Neural crest cell (in vitro differentiated cells): ENCODE results near the gene IAH1. TPM values are rescaled to one million over a fixed set of nuclear protein-coding genes. Genes with fewer than 3 reads are reported as not detected.

Experiments used
- DNase-seq: peaks from one replicate; pipeline ENCODE4 v3.0.0; 2021; ENCODE audit warnings: low read depth, mixed read lengths, low spot score
- H3K27ac Mint-ChIP-seq: one replicate; pipeline ENCODE4 v1.8.0; 2021; ENCODE audit warnings: mild to moderate bottlenecking, mixed read lengths; ENCODE audit not compliant: unreplicated experiment
- H3K27me3 Mint-ChIP-seq: 2 replicates; pipeline ENCODE4 v1.8.0; 2021; ENCODE audit warnings: low read depth, mild to moderate bottlenecking, mixed read lengths
- H3K36me3 Mint-ChIP-seq: 2 replicates; pipeline ENCODE4 v1.8.0; 2021; ENCODE audit warnings: low read depth, mild to moderate bottlenecking, mixed read lengths
- H3K4me1 Mint-ChIP-seq: 2 replicates; pipeline ENCODE4 v1.8.0; 2021; ENCODE audit warnings: mixed read lengths
- H3K4me3 Mint-ChIP-seq: one replicate; pipeline ENCODE4 v1.8.0; 2021; ENCODE audit warnings: mild to moderate bottlenecking, mixed read lengths
- H3K9me3 Mint-ChIP-seq: 2 replicates; pipeline ENCODE4 v1.8.0; 2021; ENCODE audit warnings: mixed read lengths
- CTCF ChIP-seq: fragments of 200-600 bp; sonication (generic); conservative IDR thresholded peaks from 2 replicates; pipeline ENCODE4 v1.5.0; 2021; ENCODE audit warnings: antibody characterized with exemption, mild to moderate bottlenecking
- total RNA-seq: library from RNA; stranded (reverse); gene quantifications from 2 replicates; pipeline ENCODE4 v1.2.1, GENCODE V29; 2021

IAH1 gene
- total RNA-seq, 1 donor from 2014 or later: 38.6 TPM

- no peaks in the 10 kb centered on the region for H3K4me1 Mint-ChIP-seq
- DNase-seq: no peak
- peaks cover 22% of the 10 kb centered on the region for H3K36me3 Mint-ChIP-seq
- TF ChIP-seq CTCF: no peak
- no peak overlapping the region for H3K4me3 Mint-ChIP-seq
- no peaks in the 10 kb centered on the region for H3K9me3 Mint-ChIP-seq
- no peaks in the 10 kb centered on the region for H3K27me3 Mint-ChIP-seq
- H3K27ac Mint-ChIP-seq: no peak overlapping the region
Observed at GRCh38 chr2:9440058-9440727, 34.2 kb upstream of the IAH1 start.

- Mint-ChIP-seq H3K36me3 (peaks cover 26% of the 10 kb centered on the region), H3K9me3 (no peaks in the 10 kb centered on the region), H3K27me3 (no peaks in the 10 kb centered on the region), H3K27ac (no peak overlapping the region), H3K4me3 (no peak overlapping the region), H3K4me1 (no peaks in the 10 kb centered on the region)
- TF ChIP-seq CTCF: no peak
- DNase-seq: no peak
Observed at GRCh38 chr2:9441556-9441955, 32.8 kb upstream of the IAH1 start.

GRCh38 chr2:9443526-9443925 is 30.8 kb upstream of the IAH1 start:
- TF ChIP-seq CTCF: no peak
- Mint-ChIP-seq H3K9me3 (no peaks in the 10 kb centered on the region), H3K4me1 (no peaks in the 10 kb centered on the region), H3K27me3 (no peaks in the 10 kb centered on the region), H3K36me3 (peaks cover 20% of the 10 kb centered on the region), H3K27ac (no peak overlapping the region), H3K4me3 (no peak overlapping the region)
- DNase-seq: no peak

- no peaks in the 10 kb centered on the region for H3K27me3 Mint-ChIP-seq
- H3K4me1 Mint-ChIP-seq: no peaks in the 10 kb centered on the region
- H3K4me3 Mint-ChIP-seq: no peak overlapping the region
- no peak for TF ChIP-seq CTCF
- no peak overlapping the region for H3K27ac Mint-ChIP-seq
- DNase-seq: no peak
- no peaks in the 10 kb centered on the region for H3K9me3 Mint-ChIP-seq
- peaks cover 18% of the 10 kb centered on the region for H3K36me3 Mint-ChIP-seq
Observed at GRCh38 chr2:9445089-9445488, 29.3 kb upstream of the IAH1 start.

GRCh38 chr2:9451231-9451630 is 23.1 kb upstream of the IAH1 start:
- Mint-ChIP-seq H3K4me3 (no peak overlapping the region), H3K36me3 (peaks cover 6% of the 10 kb centered on the region), H3K27ac (no peak overlapping the region)

More at GRCh38 chr2:9451231-9451630, 23.1 kb upstream of the IAH1 start:
- H3K27me3 Mint-ChIP-seq: no peaks in the 10 kb centered on the region
- no peaks in the 10 kb centered on the region for H3K9me3 Mint-ChIP-seq
- no peaks in the 10 kb centered on the region for H3K4me1 Mint-ChIP-seq
- TF ChIP-seq CTCF: no peak
- DNase-seq: no peak
